Smooth muscle cell (in vitro differentiated cells): ENCODE data around the gene ATXN7. TPM values are rescaled to one million over a fixed set of nuclear protein-coding genes. Genes with fewer than 3 reads are reported as not detected.

Source experiments
- DNase-seq: peaks from one replicate; lab custom pipeline; 2025; ENCODE audit not compliant: unreplicated experiment; lab: John Stamatoyannopoulos, UW
- H2AFZ ChIP-seq: fragments of 200-600 bp; sonication (generic); 2 replicates; pipeline ENCODE4 v1.6.0; 2016; ENCODE audit warnings: antibody characterized with exemption, low read depth, mild to moderate bottlenecking
- H3F3A ChIP-seq: fragments of 200-600 bp; sonication (generic); 2 replicates; pipeline ENCODE4 v1.6.0; 2017; ENCODE audit warnings: antibody characterized with exemption, low read depth
- H3K27ac ChIP-seq: fragments of 200-600 bp; sonication (generic); 2 replicates; pipeline ENCODE4 v1.5.1; 2016; ENCODE audit warnings: low read depth, mild to moderate bottlenecking
- H3K27me3 ChIP-seq: fragments of 200-600 bp; sonication (generic); 2 replicates; pipeline ENCODE4 v1.6.1; 2016; ENCODE audit warnings: low read depth, mild to moderate bottlenecking
- H3K36me3 ChIP-seq: fragments of 200-600 bp; sonication (generic); 2 replicates; pipeline ENCODE4 v1.5.1; 2016; ENCODE audit warnings: low read depth
- H3K4me1 ChIP-seq: fragments of 200-600 bp; sonication (generic); 2 replicates; pipeline ENCODE4 v1.5.1; 2016; ENCODE audit warnings: low read depth
- H3K4me2 ChIP-seq: fragments of 200-600 bp; sonication (generic); 2 replicates; pipeline ENCODE4 v1.6.0; 2016; ENCODE audit warnings: mild to moderate bottlenecking
- H3K4me3 ChIP-seq: fragments of 200-600 bp; sonication (generic); 2 replicates; pipeline ENCODE4 v1.5.1; 2016; ENCODE audit warnings: mild to moderate bottlenecking
- H3K79me2 ChIP-seq: fragments of 200-600 bp; sonication (generic); 2 replicates; pipeline ENCODE4 v1.6.0; 2016; ENCODE audit warnings: low read depth, mild to moderate bottlenecking
- H3K9ac ChIP-seq: fragments of 200-600 bp; sonication (generic); 2 replicates; pipeline ENCODE4 v1.6.0; 2016; ENCODE audit warnings: low read depth
- H3K9me3 ChIP-seq: fragments of 200-600 bp; sonication (generic); replicated peaks from 2 replicates; pipeline ENCODE4 v1.5.1; 2016; ENCODE audit warnings: low read depth
- H4K20me1 ChIP-seq: fragments of 200-600 bp; sonication (generic); 2 replicates; pipeline ENCODE4 v1.6.0; 2016; ENCODE audit warnings: low read depth
- CTCF ChIP-seq: fragments of 200-600 bp; sonication (generic); IDR thresholded peaks from 2 replicates; pipeline ENCODE4 v1.5.1; 2017; ENCODE audit warnings: borderline replicate concordance, mild to moderate bottlenecking, antibody characterized with exemption; ENCODE audit not compliant: insufficient read depth, poor library complexity, severe bottlenecking
- WGBS: methylation state at CpG from one replicate; pipeline ENCODE4 v1.1.7; 2016; ENCODE audit warnings: low lambda C conversion rate; 5-methylcytosine and 5-hydroxymethylcytosine counted together
- polyA plus RNA-seq: library from polyadenylated mRNA; unstranded; fragments of >200 nt; fragmentation: Nextera tagmentation; extraction: Ambion mirVana; gene quantifications from 2 replicates; pipeline ENCODE4 v1.2.1, GENCODE V29; 2016
- total RNA-seq: library from RNA; depleted of rRNA; stranded (reverse); fragments of >200 nt; gene quantifications from 2 replicates; pipeline ENCODE4 v1.2.3, GENCODE V29; 2014

ATXN7 gene, protein sequence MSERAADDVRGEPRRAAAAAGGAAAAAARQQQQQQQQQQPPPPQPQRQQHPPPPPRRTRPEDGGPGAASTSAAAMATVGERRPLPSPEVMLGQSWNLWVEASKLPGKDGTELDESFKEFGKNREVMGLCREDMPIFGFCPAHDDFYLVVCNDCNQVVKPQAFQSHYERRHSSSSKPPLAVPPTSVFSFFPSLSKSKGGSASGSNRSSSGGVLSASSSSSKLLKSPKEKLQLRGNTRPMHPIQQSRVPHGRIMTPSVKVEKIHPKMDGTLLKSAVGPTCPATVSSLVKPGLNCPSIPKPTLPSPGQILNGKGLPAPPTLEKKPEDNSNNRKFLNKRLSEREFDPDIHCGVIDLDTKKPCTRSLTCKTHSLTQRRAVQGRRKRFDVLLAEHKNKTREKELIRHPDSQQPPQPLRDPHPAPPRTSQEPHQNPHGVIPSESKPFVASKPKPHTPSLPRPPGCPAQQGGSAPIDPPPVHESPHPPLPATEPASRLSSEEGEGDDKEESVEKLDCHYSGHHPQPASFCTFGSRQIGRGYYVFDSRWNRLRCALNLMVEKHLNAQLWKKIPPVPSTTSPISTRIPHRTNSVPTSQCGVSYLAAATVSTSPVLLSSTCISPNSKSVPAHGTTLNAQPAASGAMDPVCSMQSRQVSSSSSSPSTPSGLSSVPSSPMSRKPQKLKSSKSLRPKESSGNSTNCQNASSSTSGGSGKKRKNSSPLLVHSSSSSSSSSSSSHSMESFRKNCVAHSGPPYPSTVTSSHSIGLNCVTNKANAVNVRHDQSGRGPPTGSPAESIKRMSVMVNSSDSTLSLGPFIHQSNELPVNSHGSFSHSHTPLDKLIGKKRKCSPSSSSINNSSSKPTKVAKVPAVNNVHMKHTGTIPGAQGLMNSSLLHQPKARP
- total RNA-seq: 14.1 and 16.8 TPM in 2 replicates
- polyA plus RNA-seq: 3.1 and 3.6 TPM in 2 replicates

GRCh38 chr3:63863150-63864007 lies at the start of gene ATXN7, which contains the start of gene THOC7:
TSS of gene ATXN7 (plus strand) at chr3:63863867. CDS start at chr3:63912599, 48,732 bp downstream.
TSS of gene THOC7 (minus strand) at chr3:63863805. CDS start at chr3:63863790, 15 bp downstream.
- peak; percentile 51 for DNase-seq
- H3K4me3 ChIP-seq: peak within 1 kb of the TSS; percentile 90
- peaks cover 12% of the 10 kb centered on the region for H4K20me1 ChIP-seq
- peak within 1 kb of the TSS; percentile 93 for H3K9ac ChIP-seq
- H3K79me2 ChIP-seq: peaks cover 62% of the 10 kb centered on the region
- H3K4me2 ChIP-seq: peak within 1 kb of the TSS; percentile 94
- under 1% methylated on average over 21 of the region's 98 CpGs for WGBS
- H3K27ac ChIP-seq: peak within 1 kb of the TSS; percentile 67
- no peaks in the 10 kb centered on the region for H3K27me3 ChIP-seq
- H3K36me3 ChIP-seq: no peaks in the 10 kb centered on the region
- peak within 1 kb of the TSS; percentile 94 for H2AFZ ChIP-seq
- no peaks in the 10 kb centered on the region for H3K9me3 ChIP-seq
- H3K4me1 ChIP-seq: peaks cover 6% of the 10 kb centered on the region
- H3F3A ChIP-seq: no peaks in the 10 kb centered on the region
- TF ChIP-seq CTCF: no peak

DNA sequence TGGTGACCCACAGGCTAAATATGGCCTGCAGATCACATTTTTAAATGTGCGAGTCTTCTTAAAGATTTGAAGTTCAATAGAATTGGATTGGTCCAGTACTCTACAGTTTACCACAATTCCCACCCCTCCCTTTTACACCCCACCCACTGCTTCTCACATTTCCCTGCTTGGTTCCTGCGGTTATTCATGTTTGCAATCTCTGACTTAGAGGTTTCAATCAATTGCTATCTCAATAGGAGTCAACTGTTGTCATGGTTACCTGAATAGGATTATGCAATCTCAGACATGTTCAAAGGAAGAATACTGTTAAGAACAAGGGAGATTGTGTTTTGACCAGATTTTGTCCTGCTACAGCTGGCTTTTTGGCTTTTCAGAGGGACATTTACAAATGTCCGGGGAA lies 49.4 kb upstream of the ATXN7 start:
- Histone ChIP-seq H3K4me3 (no peak overlapping the region), H3K4me2 (no peak overlapping the region), H3K36me3 (no peaks in the 10 kb centered on the region), H3K9me3 (no peaks in the 10 kb centered on the region), H3K4me1 (no peaks in the 10 kb centered on the region), H4K20me1 (no peaks in the 10 kb centered on the region), H3K9ac (no peak overlapping the region), H3K27me3 (no peaks in the 10 kb centered on the region), H3F3A (no peaks in the 10 kb centered on the region), H3K27ac (no peak overlapping the region), H3K79me2 (no peaks in the 10 kb centered on the region), H2AFZ (no peak overlapping the region)
- WGBS: 88% methylated on average over 3 of the region's 3 CpGs
- DNase-seq: no peak
- TF ChIP-seq CTCF: no peak

- Histone ChIP-seq H3K9ac (no peak overlapping the region), H3K27me3 (no peaks in the 10 kb centered on the region), H3K36me3 (no peaks in the 10 kb centered on the region), H3K4me3 (no peak overlapping the region), H2AFZ (no peak overlapping the region), H3K4me1 (no peaks in the 10 kb centered on the region), H3K27ac (no peak overlapping the region), H3K79me2 (no peaks in the 10 kb centered on the region), H4K20me1 (no peaks in the 10 kb centered on the region), H3F3A (no peaks in the 10 kb centered on the region), H3K9me3 (no peaks in the 10 kb centered on the region), H3K4me2 (no peak overlapping the region)
- TF ChIP-seq CTCF: no peak
- DNase-seq: no peak
- 96% methylated on average over 5 of the region's 5 CpGs for WGBS
Observed at GRCh38 chr3:63817225-63817624, 46.4 kb upstream of the ATXN7 start.
